Left ventricle myocardium superior (tissue), 1 donor: ENCODE data around the gene ADGRV1. TPM values are rescaled to one million over a fixed set of nuclear protein-coding genes. Genes with fewer than 3 reads are reported as not detected.

ENCODE experiments used
- total RNA-seq: library from RNA; stranded (reverse); fragmentation: NEBNext Ultra II Directional; extraction: Animal tissue kit (Norgen Biotek cat#: 25700); gene quantifications from one replicate; pipeline ENCODE4 v1.2.1, GENCODE V29; 2021
- donor health status: DM: no; HTN: yes; CAD: no; lungs with severe emphysema.

The ADGRV1 gene
- total RNA-seq, 1 donor from 2014 or later, result not detected

Other genes with a start within 250 kb of the ADGRV1 start
- 26.9 TPM for gene CETN3, start 149.0 kb upstream of the ADGRV1 start, total RNA-seq
- gene MBLAC2, start 84.0 kb upstream of the ADGRV1 start, total RNA-seq, result 4.1 TPM
- 1.5 TPM for gene POLR3G, start 83.9 kb upstream of the ADGRV1 start, total RNA-seq
- gene LYSMD3, start 29.2 kb upstream of the ADGRV1 start, total RNA-seq, result 19.8 TPM